IMR-90 (cell line): ENCODE data around the gene ATF5. TPM values are rescaled to one million over a fixed set of nuclear protein-coding genes. Genes with fewer than 3 reads are reported as not detected.

ENCODE experiments used
- CTCF ChIP-seq: conservative IDR thresholded peaks from 2 replicates; pipeline ENCODE4 v1.5.1; 2012; ENCODE audit warnings: mild to moderate bottlenecking, low read depth, low read length, improper control_type of control experiment
- MXI1 ChIP-seq: IDR thresholded peaks from 2 replicates; pipeline ENCODE4 v1.6.1; 2012; ENCODE audit warnings: low read depth, mild to moderate bottlenecking, low read length, moderate library complexity, borderline replicate concordance
- USF2 ChIP-seq: fragments of 150-350 bp; IDR thresholded peaks from 2 replicates; pipeline ENCODE4 v1.6.1; 2017; ENCODE audit warnings: mild to moderate bottlenecking, antibody characterized with exemption, low read length, low read depth
- polyA plus RNA-seq, 3 experiments: library from polyadenylated mRNA; depleted of rRNA; stranded (reverse); fragments of >200 nt; gene quantifications; 2 replicates each; pipeline ENCODE4 v1.2.3, GENCODE V29; 2012; ENCODE audit warnings: low replicate concordance in 1 of 3
- total RNA-seq: library from RNA; depleted of rRNA; stranded (reverse); fragments of >200 nt; gene quantifications from 2 replicates; pipeline ENCODE4 v1.2.3, GENCODE V29; 2012

Gene ATF5
- total and polyA plus RNA-seq, 2 of the 4 experiments (the other 2 are of a cell fraction) = 2.7 to 15.7 TPM

GRCh38 chr19:49890349-49891311, 38.4 kb upstream of the ATF5 start (continued):
- TF ChIP-seq CTCF (no peak), MXI1 (no peak), USF2 (no peak)
